Fibroblast of lung (primary cell): ENCODE data around the gene FAM135A.

Source experiments
- EZH2 ChIP-seq: IDR thresholded peaks from 2 replicates; pipeline ENCODE4 v1.5.1; 2012; ENCODE audit warnings: low read length, control low read depth, mild to moderate bottlenecking; ENCODE audit errors: missing control alignments
- TF ChIP-seq, protein P1 (sequence below), 2 donors: IDR thresholded peaks in 1 of 2; conservative IDR thresholded peaks in 1 of 2; 1 replicate in 1 of 2; 2 replicates in 1 of 2; pipeline ENCODE4 v1.5.1; 2011 to 2012; ENCODE audit warnings: low read length in 2 of 2, control low read depth in 1 of 2, inconsistent platforms in 1 of 2, low read depth in 1 of 2, mild to moderate bottlenecking in 1 of 2

GRCh38 chr6:70379473-70380013 is 33.8 kb upstream of the FAM135A start:
- TF ChIP-seq, protein P1, sequence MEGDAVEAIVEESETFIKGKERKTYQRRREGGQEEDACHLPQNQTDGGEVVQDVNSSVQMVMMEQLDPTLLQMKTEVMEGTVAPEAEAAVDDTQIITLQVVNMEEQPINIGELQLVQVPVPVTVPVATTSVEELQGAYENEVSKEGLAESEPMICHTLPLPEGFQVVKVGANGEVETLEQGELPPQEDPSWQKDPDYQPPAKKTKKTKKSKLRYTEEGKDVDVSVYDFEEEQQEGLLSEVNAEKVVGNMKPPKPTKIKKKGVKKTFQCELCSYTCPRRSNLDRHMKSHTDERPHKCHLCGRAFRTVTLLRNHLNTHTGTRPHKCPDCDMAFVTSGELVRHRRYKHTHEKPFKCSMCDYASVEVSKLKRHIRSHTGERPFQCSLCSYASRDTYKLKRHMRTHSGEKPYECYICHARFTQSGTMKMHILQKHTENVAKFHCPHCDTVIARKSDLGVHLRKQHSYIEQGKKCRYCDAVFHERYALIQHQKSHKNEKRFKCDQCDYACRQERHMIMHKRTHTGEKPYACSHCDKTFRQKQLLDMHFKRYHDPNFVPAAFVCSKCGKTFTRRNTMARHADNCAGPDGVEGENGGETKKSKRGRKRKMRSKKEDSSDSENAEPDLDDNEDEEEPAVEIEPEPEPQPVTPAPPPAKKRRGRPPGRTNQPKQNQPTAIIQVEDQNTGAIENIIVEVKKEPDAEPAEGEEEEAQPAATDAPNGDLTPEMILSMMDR (conservative IDR thresholded peaks at IDR 0.05 in 1 of 2, IDR thresholded peaks at IDR 0.05 in 1 of 2; ENCODE audit: low read depth in 1 of 2, low read length in 2 of 2): no peak
- no peak for TF ChIP-seq EZH2
